Upper lobe of left lung (tissue), 6 donors: ENCODE results near the gene DLD. TPM values are rescaled to one million over a fixed set of nuclear protein-coding genes. Genes with fewer than 3 reads are reported as not detected.
A peak's percentile ranks its signal among the peaks of the same experiment; 100 is the strongest.
"Not testable (repeated sequence)": the region's sequence is repeated elsewhere in the genome, so short reads cannot be mapped to it uniquely, and the experiment has no call there.

Experiments
- ATAC-seq, 2 donors: fragments of 200-7000 bp; cut with Tn5 transposase; one replicate each; pipeline ENCODE4 v1.9.1; 2022; ENCODE audit warnings: mild to moderate bottlenecking in 2 of 2, moderate library complexity in 2 of 2; ENCODE audit not compliant: low FRiP score in 2 of 2
- DNase-seq, 2 donors: peaks; one replicate each; pipeline ENCODE4 v3.0.0-alpha.2; 2019 to 2020
- H3K27ac ChIP-seq, 4 donors: fragments of 200-600 bp; sonication (generic); one replicate each; pipeline ENCODE4 v1.5.1; 2016 to 2019
- H3K27me3 ChIP-seq, 4 donors: fragments of 200-600 bp; sonication (generic); one replicate each; pipeline ENCODE4 v1.5.1; 2017 to 2019
- H3K36me3 ChIP-seq, 4 donors: fragments of 200-600 bp; sonication (generic); one replicate each; pipeline ENCODE4 v1.5.1; 2016 to 2019
- H3K4me1 ChIP-seq, 4 donors: fragments of 200-600 bp; sonication (generic); one replicate each; pipeline ENCODE4 v1.5.1; 2018 to 2019
- H3K4me3 ChIP-seq, 4 donors: fragments of 200-600 bp; sonication (generic); one replicate each; pipeline ENCODE4 v1.5.1; 2017 to 2019; ENCODE audit warnings: mild to moderate bottlenecking in 2 of 4, moderate library complexity in 1 of 4
- H3K9me3 ChIP-seq, 4 donors: fragments of 200-600 bp; sonication (generic); one replicate each; pipeline ENCODE4 v1.5.1; 2018 to 2019
- CTCF ChIP-seq, 6 experiments: fragments of 450-650 bp in 4 of 6; fragments of 200-600 bp in 2 of 6; sonication (generic) in 2 of 6; IDR thresholded peaks; one replicate each; pipeline ENCODE4 v1.5.1; 2016 to 2019; ENCODE audit warnings: antibody characterized with exemption in 6 of 6
- EP300 ChIP-seq, 4 donors: sonication (generic); formaldehyde crosslinking; IDR thresholded peaks; one replicate each; pipeline ENCODE4 v1.5.1; 2017; ENCODE audit warnings: antibody characterized with exemption in 4 of 4, control low read depth in 2 of 4
- POLR2A ChIP-seq, 4 donors: fragments of 450-650 bp; IDR thresholded peaks; one replicate each; pipeline ENCODE4 v1.5.1; 2016 to 2017; ENCODE audit warnings: antibody characterized with exemption in 4 of 4, mild to moderate bottlenecking in 2 of 4
- POLR2AphosphoS5 ChIP-seq, 2 donors: sonication (generic); formaldehyde crosslinking; IDR thresholded peaks; one replicate each; pipeline ENCODE4 v1.5.1; 2017; ENCODE audit warnings: antibody characterized with exemption in 2 of 2
- WGBS, 2 donors: methylation state at CpG; one replicate each; pipeline ENCODE4 v1.1.5; 2017 to 2018; 5-methylcytosine and 5-hydroxymethylcytosine counted together
- total RNA-seq, 6 donors: library from RNA; depleted of rRNA in 4 of 6; stranded (reverse); fragments of >200 nt in 4 of 6; gene quantifications; one replicate each; pipeline versions ENCODE4 v1.1.0 to v1.2.1, GENCODE V29; 2016 to 2021
- donor health status: DM: no; HTN: no; CAD: no; lungs with moderate emphysema.
- donor health status: DM: no; HTN: yes; CAD: no; lungs with severe emphysema.

The DLD gene
- total RNA-seq, 6 donors from 2014 or later, result 21.3 to 62.9 (median 52.9) TPM

GRCh38 chr7:107847168-107847835 is 43.7 kb upstream of the DLD start:
- ATAC-seq, result no peak
- Histone ChIP-seq H3K36me3 (no peaks in the 10 kb centered on the region), H3K27me3 (no peaks in the 10 kb centered on the region), H3K4me3 (no peak overlapping the region), H3K4me1 (peaks cover 0 to 8% (median 0%) of the 10 kb centered on the region in 4 donors), H3K9me3 (no peaks in the 10 kb centered on the region), H3K27ac (no peak overlapping the region)
- 84% methylated on average over 2 to 5 of the region's 18 CpGs for WGBS, 2 donors
- TF ChIP-seq EP300 (IDR thresholded peaks at IDR 0.05), result no peak
- TF ChIP-seq CTCF (IDR thresholded peaks at IDR 0.05), result no peak
- no peak for TF ChIP-seq POLR2A (IDR thresholded peaks at IDR 0.05)
- no peak for TF ChIP-seq POLR2AphosphoS5 (IDR thresholded peaks at IDR 0.05)
- DNase-seq, result peak in 1 of 2 donors; percentile 56

GRCh38 chr7:107847836-107848175 is 43.2 kb upstream of the DLD start:
- H3K27ac ChIP-seq, H3K4me3 ChIP-seq, ATAC-seq, H3K9me3 ChIP-seq, H3K27me3 ChIP-seq, H3K4me1 ChIP-seq, H3K36me3 ChIP-seq: not testable (repeated sequence)
- peak in 1 of 2 donors; percentile 68 for DNase-seq
- WGBS, 2 donors, result 100% methylated on average over 1 to 8 of the region's 20 CpGs

GRCh38 chr7:107848211-107848610 is 42.8 kb upstream of the DLD start:
- H3K9me3 ChIP-seq, H3K27ac ChIP-seq, H3K36me3 ChIP-seq, H3K27me3 ChIP-seq, ATAC-seq, H3K4me1 ChIP-seq, H3K4me3 ChIP-seq: not testable (repeated sequence)
- WGBS, 2 donors, result 96 to 97% methylated on average over 6 to 30 of the region's 31 CpGs
- peak in 1 of 2 donors; percentile 74 for DNase-seq

GRCh38 chr7:107850216-107850615 is 40.8 kb upstream of the DLD start:
- no peaks in the 10 kb centered on the region for H3K27me3 ChIP-seq
- DNase-seq (no peak), ATAC-seq (no peak)
- H3K4me1 ChIP-seq, result peaks cover 0 to 3% (median 0%) of the 10 kb centered on the region in 4 donors
- H3K27ac ChIP-seq, result no peak overlapping the region
- no peaks in the 10 kb centered on the region for H3K36me3 ChIP-seq
- H3K9me3 ChIP-seq, result no peaks in the 10 kb centered on the region
- no peak overlapping the region for H3K4me3 ChIP-seq
- TF ChIP-seq EP300 (IDR thresholded peaks at IDR 0.05) (no peak), POLR2AphosphoS5 (IDR thresholded peaks at IDR 0.05) (no peak), CTCF (IDR thresholded peaks at IDR 0.05) (no peak)
- WGBS, 2 donors, result 83 to 93% methylated on average over 4 of the region's 4 CpGs

- TF ChIP-seq POLR2AphosphoS5 (IDR thresholded peaks at IDR 0.05) (no peak), EP300 (IDR thresholded peaks at IDR 0.05) (no peak), POLR2A (IDR thresholded peaks at IDR 0.05) (no peak)
- Histone ChIP-seq H3K36me3 (no peaks in the 10 kb centered on the region), H3K4me1 (peaks cover 0 to 3% (median 0%) of the 10 kb centered on the region in 4 donors), H3K27me3 (no peaks in the 10 kb centered on the region), H3K4me3 (no peak overlapping the region), H3K9me3 (no peaks in the 10 kb centered on the region), H3K27ac (no peak overlapping the region)
- no peak for ATAC-seq
- WGBS, 2 donors, result 0 to 40% methylated on average over 1 of the region's 1 CpG
- no peak for DNase-seq
Observed at GRCh38 chr7:107850643-107851042, 40.3 kb upstream of the DLD start.

- Histone ChIP-seq H3K9me3 (no peaks in the 10 kb centered on the region), H3K4me1 (peaks cover 0 to 13% (median 3%) of the 10 kb centered on the region in 4 donors), H3K27me3 (no peaks in the 10 kb centered on the region), H3K27ac (no peak overlapping the region), H3K36me3 (no peaks in the 10 kb centered on the region), H3K4me3 (no peak overlapping the region)
- DNase-seq (no peak), ATAC-seq (no peak)
- WGBS, 2 donors, result 89 to 100% methylated on average over 1 of the region's 1 CpG
- TF ChIP-seq EP300 (IDR thresholded peaks at IDR 0.05) (no peak), POLR2AphosphoS5 (IDR thresholded peaks at IDR 0.05) (no peak), CTCF (IDR thresholded peaks at IDR 0.05) (no peak), POLR2A (IDR thresholded peaks at IDR 0.05) (no peak)
Observed at GRCh38 chr7:107854454-107854853, 36.5 kb upstream of the DLD start.
